ENCODE measurements around the gene ADCY7.

DNA sequence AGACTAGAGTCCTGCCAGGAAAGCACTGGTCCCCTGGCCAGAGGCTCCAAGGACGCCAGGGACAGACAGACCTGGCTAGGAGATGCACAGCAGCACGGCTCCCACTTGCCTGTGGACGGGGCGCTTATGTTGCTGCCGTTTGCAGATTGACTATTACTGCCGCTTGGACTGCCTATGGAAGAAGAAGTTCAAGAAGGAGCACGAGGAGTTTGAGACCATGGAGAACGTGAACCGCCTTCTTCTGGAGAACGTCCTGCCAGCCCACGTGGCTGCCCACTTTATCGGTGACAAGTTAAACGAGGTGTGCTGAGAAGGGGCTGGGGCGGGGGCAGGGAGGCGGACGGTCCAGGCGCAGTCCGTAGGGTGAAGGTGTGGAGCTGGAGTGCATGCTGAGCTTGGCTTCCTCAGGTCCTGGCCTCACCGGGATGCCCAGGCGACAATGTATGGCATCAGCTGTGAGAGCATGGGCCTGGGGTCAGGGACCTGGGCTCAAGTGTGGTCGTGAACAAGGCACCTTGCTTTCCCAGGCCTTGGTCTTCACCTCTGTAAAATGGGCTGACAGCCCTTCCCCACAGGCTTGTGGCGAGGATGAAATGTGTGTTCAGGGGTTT is 45.6 kb downstream of the ADCY7 start:
- TF ChIP-seq CTCF (IDR thresholded peaks at IDR 0.05 in 8 of 11, conservative IDR thresholded peaks at IDR 0.05 in 3 of 11) (no peak), POLR2AphosphoS5 (IDR thresholded peaks at IDR 0.05) (peak; percentile 12 to 68 (median 36))
